DMS53 (cell line): ENCODE measurements around the gene LDLRAD1.
"Not testable (repeated sequence)": the region's sequence is repeated elsewhere in the genome, so short reads cannot be mapped to it uniquely, and the experiment has no call there.

Experiments used
- DNase-seq: peaks from one replicate; lab custom pipeline; 2025; lab: John Stamatoyannopoulos, UW

LDLRAD1 gene

GRCh38 chr1:54017979-54018378, at the start of gene LDLRAD1:
LDLRAD1 (minus strand) TSS chr1:54018186; CDS start chr1:54018112, 74 bp downstream.
- peak; percentile 98 for DNase-seq

- DNase-seq = no peak
Measured at GRCh38 chr1:54064299-54064698, 46.3 kb upstream of the LDLRAD1 start.

GRCh38 chr1:54054438-54054749, 36.4 kb upstream of the LDLRAD1 start:
- peak; percentile 29 for DNase-seq

GRCh38 chr1:54053745-54054437, 35.9 kb upstream of the LDLRAD1 start:
- peak; percentile 70 for DNase-seq

GRCh38 chr1:54052934-54053744, 35.2 kb upstream of the LDLRAD1 start, which contains the start of the genes TCEANC2 and TMEM59:
TCEANC2 (plus strand) TSS chr1:54053608; CDS start chr1:54054423, 815 bp downstream.
TMEM59 (minus strand) TSS chr1:54053204; CDS start chr1:54053188, 16 bp downstream.
- DNase-seq = peak; percentile 100

GRCh38 chr1:54052431-54052933, 34.5 kb upstream of the LDLRAD1 start:
- DNase-seq = peak; percentile 73

GRCh38 chr1:54051933-54052430, 34.0 kb upstream of the LDLRAD1 start:
- DNase-seq = peak; percentile 49

- not testable (repeated sequence) for DNase-seq
Measured at GRCh38 chr1:54050435-54050834, 32.4 kb upstream of the LDLRAD1 start.

- no peak for DNase-seq
Measured at GRCh38 chr1:54047384-54048305, 29.7 kb upstream of the LDLRAD1 start.

- peak; percentile 24 for DNase-seq
Measured at GRCh38 chr1:54046671-54047383, 28.8 kb upstream of the LDLRAD1 start.

GRCh38 chr1:54045496-54045895, 27.5 kb upstream of the LDLRAD1 start:
- no peak for DNase-seq

- no peak for DNase-seq
Measured at GRCh38 chr1:54041806-54042205, 23.8 kb upstream of the LDLRAD1 start.

- DNase-seq = no peak
Measured at GRCh38 chr1:54037476-54037875, 19.5 kb upstream of the LDLRAD1 start.

- no peak for DNase-seq
Measured at GRCh38 chr1:54028306-54029251, 10.6 kb upstream of the LDLRAD1 start.

- DNase-seq = peak; percentile 91
Measured at GRCh38 chr1:54027848-54028247, 9.9 kb upstream of the LDLRAD1 start.

- not testable (repeated sequence) for DNase-seq
Measured at GRCh38 chr1:54024811-54025210, 6.8 kb upstream of the LDLRAD1 start.

- peak; percentile 41 for DNase-seq
Measured at GRCh38 chr1:54024358-54024757, 6.4 kb upstream of the LDLRAD1 start.

GRCh38 chr1:54019562-54020176, 1.7 kb upstream of the LDLRAD1 start:
- DNase-seq = not testable (repeated sequence)

GRCh38 chr1:54018635-54019034, 649 bp upstream of the LDLRAD1 start:
- DNase-seq = no peak
